PC-3 (cell line): ENCODE measurements around the gene KRT3. TPM values are rescaled to one million over a fixed set of nuclear protein-coding genes. Genes with fewer than 3 reads are reported as not detected.

Experiments used
- ATAC-seq: fragments of 200-7000 bp; cut with Tn5 transposase; 2 replicates; pipeline ENCODE4 v1.9.1; 2020; ENCODE audit warnings: mild to moderate bottlenecking, moderate library complexity
- BruUV-seq: library from RNA; stranded (reverse); fragments of 400-500 nt; replicated peaks from 2 replicates; lab custom pipeline; 2021; lab: Mats Ljungman, UMichigan
- CTCF ChIA-PET: fragments of 300-600 bp; sonication (Branson Sonifier 250); formaldehyde crosslinking; loops from one replicate; lab custom pipeline; 2022; ENCODE audit warnings: antibody characterized with exemption; lab: Charles Lee
- POLR2A ChIA-PET: fragments of 300-600 bp; sonication (Branson Sonifier 250); formaldehyde crosslinking; loops from one replicate; lab custom pipeline; 2022; ENCODE audit warnings: antibody characterized with exemption; ENCODE audit not compliant: unreplicated experiment; lab: Charles Lee
- DNase-seq: peaks from one replicate; pipeline ENCODE4 v3.0.0-alpha.2; 2015
- H2AFZ ChIP-seq: fragments of 300-600 bp; sonication (generic); 2 replicates; pipeline ENCODE4 v1.6.0; 2016; ENCODE audit warnings: antibody characterized with exemption, low read length
- H3F3A ChIP-seq: fragments of 300-600 bp; sonication (generic); one replicate; pipeline ENCODE4 v1.6.0; 2017; ENCODE audit warnings: antibody characterized with exemption, low read length, control low read depth, mild to moderate bottlenecking; ENCODE audit not compliant: unreplicated experiment
- H3K27ac ChIP-seq: fragments of 300-600 bp; sonication (generic); 2 replicates; pipeline ENCODE4 v1.5.1; 2016; ENCODE audit warnings: mild to moderate bottlenecking, low read length
- H3K27me3 ChIP-seq: fragments of 300-600 bp; sonication (generic); 2 replicates; pipeline ENCODE4 v1.6.1; 2016; ENCODE audit warnings: low read length, mixed read lengths
- H3K36me3 ChIP-seq: fragments of 300-600 bp; sonication (generic); 2 replicates; pipeline ENCODE4 v1.6.1; 2016; ENCODE audit warnings: low read depth, mixed run types, low read length, mixed read lengths
- H3K4me1 ChIP-seq: fragments of 300-600 bp; sonication (generic); 2 replicates; pipeline ENCODE4 v1.5.1; 2016; ENCODE audit warnings: low read length; ENCODE audit not compliant: insufficient read depth
- H3K4me2 ChIP-seq: fragments of 300-600 bp; sonication (generic); 2 replicates; pipeline ENCODE4 v1.6.0; 2016; ENCODE audit warnings: low read length
- H3K4me3 ChIP-seq: fragments of 300-600 bp; sonication (generic); 2 replicates; pipeline ENCODE4 v1.5.1; 2016; ENCODE audit warnings: mild to moderate bottlenecking, low read length, mixed read lengths
- H3K79me2 ChIP-seq: fragments of 300-600 bp; sonication (generic); 2 replicates; pipeline ENCODE4 v1.6.1; 2017; ENCODE audit warnings: low read length, mixed read lengths
- H3K9ac ChIP-seq: fragments of 300-600 bp; sonication (generic); 2 replicates; pipeline ENCODE4 v1.6.0; 2016; ENCODE audit warnings: mild to moderate bottlenecking, low read length
- H3K9me2 ChIP-seq: fragments of 300-600 bp; sonication (generic); replicated peaks from 2 replicates; pipeline ENCODE4 v1.6.1; 2016; ENCODE audit warnings: mixed run types, low read length, mixed read lengths
- H3K9me3 ChIP-seq: fragments of 300-600 bp; sonication (generic); 2 replicates; pipeline ENCODE4 v1.6.1; 2016; ENCODE audit warnings: low read length, mixed read lengths
- H4K20me1 ChIP-seq: fragments of 300-600 bp; sonication (generic); 2 replicates; pipeline ENCODE4 v1.6.1; 2016; ENCODE audit warnings: low read length, mixed read lengths
- CTCF ChIP-seq: fragments of 300-600 bp; sonication (generic); conservative IDR thresholded peaks from 2 replicates; pipeline ENCODE4 v1.5.1; 2017; ENCODE audit warnings: antibody characterized with exemption, low read depth, mild to moderate bottlenecking, low read length
- EZH2 ChIP-seq: fragments of 300-600 bp; sonication (generic); IDR thresholded peaks from one replicate; pipeline ENCODE4 v1.6.1; 2017; ENCODE audit warnings: antibody characterized with exemption, mild to moderate bottlenecking, low read length; ENCODE audit not compliant: unreplicated experiment
- EZH2phosphoT487 ChIP-seq: fragments of 300-600 bp; sonication (generic); IDR thresholded peaks from 2 replicates; pipeline ENCODE4 v1.6.1; 2018; ENCODE audit warnings: mild to moderate bottlenecking, antibody characterized with exemption, low read length, borderline replicate concordance
- intact Hi-C: fragments of 100-400 bp; cut with micrococcal nuclease; formaldehyde crosslinking; loops from 2 replicates; pipeline ENCODE4 v1.9.0; 2023
- total RNA-seq: library from RNA; depleted of rRNA; stranded (reverse); fragments of >200 nt; gene quantifications from 2 replicates; pipeline ENCODE4 v1.2.3, GENCODE V29; 2014

The KRT3 gene
- total RNA-seq, 1 experiment from 2014 or later = 0.33 TPM

- ChIA-PET CTCF (no interaction called here), POLR2A (interaction anchor here (0.6 kb wide), 1 partner anchor 84 kb away, joined by 5 read pairs; no protein-coding TSS in a partner anchor)
- H2AFZ ChIP-seq = no peak overlapping the region
- peaks cover 16% of the 10 kb centered on the region for H3K4me1 ChIP-seq
- DNase-seq (no peak), ATAC-seq (no peak)
- no peak overlapping the region for H3K9ac ChIP-seq
- no peak overlapping the region for H3K27ac ChIP-seq
- H3K4me3 ChIP-seq = no peak overlapping the region
- H3K27me3 ChIP-seq = no peaks in the 10 kb centered on the region
- BruUV-seq = no TSS peak
- H3K36me3 ChIP-seq = no peaks in the 10 kb centered on the region
- no peak overlapping the region for H3K4me2 ChIP-seq
- no peaks in the 10 kb centered on the region for H3F3A ChIP-seq
- H3K79me2 ChIP-seq = no peaks in the 10 kb centered on the region
- no peaks in the 10 kb centered on the region for H4K20me1 ChIP-seq
- intact Hi-C loops = no loop called here
- TF ChIP-seq CTCF (no peak), EZH2phosphoT487 (no peak), EZH2 (no peak)
- no peaks in the 10 kb centered on the region for H3K9me2 ChIP-seq
- no peaks in the 10 kb centered on the region for H3K9me3 ChIP-seq
These were observed 4.4 kb downstream of the KRT3 start for GRCh38 chr12:52791271-52792184.

GRCh38 chr12:52790427-52791270 lies 5.3 kb downstream of the KRT3 start:
- no TSS peak for BruUV-seq
- no peak for DNase-seq
- no peaks in the 10 kb centered on the region for H3K9me2 ChIP-seq
- no peak overlapping the region for H3K4me3 ChIP-seq
- H3K27ac ChIP-seq = no peak overlapping the region
- H3K36me3 ChIP-seq = no peaks in the 10 kb centered on the region
- no peak overlapping the region for H3K9ac ChIP-seq
- H2AFZ ChIP-seq = no peak overlapping the region
- CTCF ChIA-PET = no interaction called here
- H3K79me2 ChIP-seq = no peaks in the 10 kb centered on the region
- H3K27me3 ChIP-seq = no peaks in the 10 kb centered on the region
- peaks cover 15% of the 10 kb centered on the region for H3K4me1 ChIP-seq
- H3K4me2 ChIP-seq = no peak overlapping the region
- ATAC-seq = no peak
- H3F3A ChIP-seq = no peaks in the 10 kb centered on the region
- no peaks in the 10 kb centered on the region for H4K20me1 ChIP-seq
- intact Hi-C loops = no loop called here
- POLR2A ChIA-PET = no interaction called here
- H3K9me3 ChIP-seq = no peaks in the 10 kb centered on the region
- TF ChIP-seq EZH2 = no peak
- no peak for TF ChIP-seq EZH2phosphoT487
- TF ChIP-seq CTCF = no peak
